A549 (cell line): ENCODE data around the gene STYXL1.

Experiments
- CTCF ChIP-seq: fragments of >200 bp; sonication (Bioruptor Twin); formaldehyde crosslinking; IDR thresholded peaks from 3 replicates; pipeline ENCODE4 v1.5.1; 2016
- EP300 ChIP-seq, 2 experiments: fragments of >200 bp; sonication (Bioruptor Twin); formaldehyde crosslinking; IDR thresholded peaks; 2 replicates in 1 of 2; 3 replicates in 1 of 2; pipeline ENCODE4 v1.6.1; 2016 to 2017
- JUN ChIP-seq, 2 experiments: fragments of >200 bp; sonication (Bioruptor Twin); formaldehyde crosslinking; IDR thresholded peaks; 2 replicates in 1 of 2; 3 replicates in 1 of 2; pipeline ENCODE4 v1.6.1; 2016 to 2017
- MAX ChIP-seq: IDR thresholded peaks from 2 replicates; pipeline ENCODE4 v1.6.1; 2012
- RARB ChIP-seq: fragments of 250-450 bp; sonication (Bioruptor Pico); IDR thresholded peaks from 2 replicates; pipeline ENCODE4 v1.8.0; 2021; ENCODE audit warnings: mild to moderate bottlenecking, moderate library complexity
- RFX5 ChIP-seq: fragments of 450-650 bp; IDR thresholded peaks from 2 replicates; pipeline ENCODE4 v1.7.1; 2014; ENCODE audit warnings: antibody characterized with exemption, mild to moderate bottlenecking, moderate library complexity
- TP53 ChIP-seq: fragments of 250-450 bp; sonication (Bioruptor Pico); IDR thresholded peaks from 2 replicates; pipeline ENCODE4 v1.5.0; 2021; ENCODE audit warnings: mild to moderate bottlenecking, moderate library complexity

- TF ChIP-seq EP300 (IDR thresholded peaks at IDR 0.05) = no peak
- no peak for TF ChIP-seq RARB (CRISPR knock-in tag)
- TF ChIP-seq RFX5 = no peak
- TF ChIP-seq CTCF = no peak
- no peak for TF ChIP-seq JUN (IDR thresholded peaks at IDR 0.05)
- TF ChIP-seq MAX = no peak
- TF ChIP-seq TP53 = no peak
Measured at GRCh38 chr7:75987805-75988567, 59.8 kb downstream of the STYXL1 start.
